Measurements from ENCODE around the gene PPFIBP1.

The PPFIBP1 gene

GRCh38 chr12:27513155-27513824 is 10.7 kb upstream of the PPFIBP1 start:
- DNase-seq, result no peak

GRCh38 chr12:27515671-27516070 is 8.3 kb upstream of the PPFIBP1 start:
- no peak for DNase-seq

GRCh38 chr12:27516625-27517024 is 7.4 kb upstream of the PPFIBP1 start:
- no peak for DNase-seq

GRCh38 chr12:27517546-27517945 is 6.5 kb upstream of the PPFIBP1 start:
- no peak for DNase-seq

GRCh38 chr12:27517961-27518665 is 5.9 kb upstream of the PPFIBP1 start:
- no peak for DNase-seq

- DNase-seq, result peak; percentile 47
These were observed 2.9 kb upstream of the PPFIBP1 start for GRCh38 chr12:27521066-27521465.

- DNase-seq, result no peak
These were observed 2.0 kb upstream of the PPFIBP1 start for GRCh38 chr12:27521981-27522380.

GRCh38 chr12:27523305-27523641 is 733 bp upstream of the PPFIBP1 start:
- DNase-seq, result no peak

GRCh38 chr12:27524494-27524835 is 459 bp downstream of the PPFIBP1 start:
- no peak for DNase-seq

GRCh38 chr12:27524839-27525753 is 1.1 kb downstream of the PPFIBP1 start:
- no peak for DNase-seq

GRCh38 chr12:27527512-27527911 is 3.5 kb downstream of the PPFIBP1 start:
- no peak for DNase-seq

- no peak for DNase-seq
These were observed 4.8 kb downstream of the PPFIBP1 start for GRCh38 chr12:27528788-27529187.

- DNase-seq, result no peak
These were observed 6.3 kb downstream of the PPFIBP1 start for GRCh38 chr12:27530157-27530922.

- no peak for DNase-seq
These were observed 7.9 kb downstream of the PPFIBP1 start for GRCh38 chr12:27531896-27532295.

GRCh38 chr12:27534060-27534764 is 10.2 kb downstream of the PPFIBP1 start:
- no peak for DNase-seq

- DNase-seq, result no peak
These were observed 10.8 kb downstream of the PPFIBP1 start for GRCh38 chr12:27534765-27535161.

- no peak for DNase-seq
These were observed 11.3 kb downstream of the PPFIBP1 start for GRCh38 chr12:27535318-27535717.

- no peak for DNase-seq
These were observed 14.1 kb downstream of the PPFIBP1 start for GRCh38 chr12:27537855-27538675.

GRCh38 chr12:27539191-27539631 is 15.2 kb downstream of the PPFIBP1 start:
- DNase-seq, result no peak

- DNase-seq, result no peak
These were observed 17.2 kb downstream of the PPFIBP1 start for GRCh38 chr12:27541031-27541719.

- DNase-seq, result no peak
These were observed 18.6 kb downstream of the PPFIBP1 start for GRCh38 chr12:27542628-27543027.

Measured in NCI-H2029 (cell line).